Stimulated activated CD4-positive, alpha-beta T cell treated with anti-CD3 and anti-CD28 coated beads, Interleukin-15, amount 100 ng/mL, for 1 hour (primary cell): Measurements from ENCODE around the gene TTC28.

Experiments used
- DNase-seq, 2 donors: peaks; one replicate each; pipeline ENCODE4 v3.0.0-alpha.2; 2020; ENCODE audit warnings: low read depth in 1 of 2, low spot score in 1 of 2

The TTC28 gene

DNA sequence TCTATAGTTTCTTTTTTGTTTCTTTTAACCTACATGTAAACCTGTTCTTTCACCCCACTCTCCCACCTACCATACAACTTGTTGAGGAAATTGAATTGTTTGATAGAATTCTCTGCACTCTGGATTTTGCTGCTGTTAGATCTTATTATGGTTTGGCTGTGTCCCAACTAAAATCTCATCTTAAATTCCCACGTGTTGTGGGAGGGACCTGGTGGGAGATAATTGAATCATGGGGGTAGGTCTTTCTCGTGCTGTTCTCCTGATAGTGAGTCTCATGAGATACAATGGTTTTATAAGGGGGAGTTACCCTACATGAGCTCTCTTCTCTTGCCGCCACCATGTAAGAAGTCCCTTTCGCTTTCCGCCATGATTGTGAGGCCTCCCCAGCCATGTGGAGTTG lies 745.6 kb downstream of the TTC28 start:
- no peak for DNase-seq

DNA sequence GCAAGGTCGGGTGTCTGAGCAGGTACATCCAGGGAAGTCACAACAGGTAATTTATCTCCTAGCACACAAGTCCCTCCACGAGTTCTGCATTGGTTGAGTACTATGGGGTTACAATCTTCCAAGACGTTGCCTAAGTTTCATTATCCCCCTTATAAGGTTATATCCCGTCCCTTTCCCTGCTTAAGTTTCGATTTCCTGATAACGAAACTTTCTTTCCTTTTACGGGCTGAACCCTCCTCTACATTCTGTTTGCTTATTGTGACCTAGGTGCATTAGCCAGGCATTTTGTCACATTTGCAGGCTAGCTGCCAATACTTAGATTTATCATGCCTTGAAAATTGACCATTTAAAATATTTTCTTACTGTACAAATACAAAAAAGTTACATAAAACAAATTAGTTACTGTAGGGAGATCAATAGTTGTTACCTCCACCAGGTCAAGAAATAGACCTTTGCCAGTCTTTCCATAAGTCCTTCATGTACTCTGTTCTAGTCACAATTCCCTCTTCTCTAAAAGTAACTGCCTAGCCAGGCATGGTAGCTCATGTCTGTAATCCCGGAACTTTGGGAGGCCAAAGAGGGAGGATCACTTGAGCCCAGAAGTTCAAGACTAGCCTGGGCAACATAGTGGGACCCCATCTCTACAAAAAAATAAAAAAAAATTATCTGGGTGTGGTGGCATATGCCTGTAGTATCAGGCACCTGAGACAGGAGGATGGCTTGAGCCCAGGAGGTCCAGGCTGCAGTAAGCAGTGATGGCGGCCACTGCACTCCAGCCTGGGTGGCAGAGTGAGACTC lies 746.3 kb downstream of the TTC28 start:
- DNase-seq: no peak

DNA sequence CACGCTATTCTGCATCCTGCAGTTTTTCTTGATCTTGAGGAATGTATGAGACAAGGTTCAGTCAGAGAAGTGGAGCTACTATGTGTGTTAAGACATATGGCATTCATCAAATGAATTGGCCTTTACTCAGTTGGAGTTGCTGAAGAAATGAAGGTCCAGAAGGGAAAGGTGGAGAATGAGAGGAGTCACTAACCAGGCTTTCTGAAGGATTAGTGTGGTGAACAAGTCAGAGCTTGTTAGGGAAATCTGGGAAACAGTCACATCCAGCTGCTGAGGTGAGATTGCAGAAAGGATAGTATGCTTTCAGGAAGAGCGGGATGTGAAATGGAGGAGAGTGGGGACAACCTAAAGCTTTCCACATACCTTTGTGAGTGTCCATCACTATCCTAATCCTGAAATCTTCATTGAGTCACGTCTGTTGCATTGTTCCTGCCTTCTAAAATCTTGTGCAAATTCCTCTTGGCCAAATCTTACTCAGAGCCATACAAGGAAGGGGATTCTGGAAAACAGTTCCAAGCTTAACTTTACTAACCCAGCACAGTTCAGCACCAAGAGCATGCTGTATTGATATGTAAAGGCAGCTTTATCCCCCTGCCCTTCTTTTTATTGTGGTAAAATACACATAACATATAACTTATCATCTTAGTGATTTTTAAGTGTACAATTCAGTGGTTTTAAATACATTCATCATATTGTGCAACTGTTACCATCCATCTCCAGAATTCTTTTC lies 749.1 kb downstream of the TTC28 start:
- DNase-seq: no peak
